H1 (cell line): ENCODE data around the gene LIAS. TPM values are rescaled to one million over a fixed set of nuclear protein-coding genes. Genes with fewer than 3 reads are reported as not detected.

Source experiments
- BRCA1 ChIP-seq: IDR thresholded peaks from 2 replicates; pipeline ENCODE4 v1.6.1; 2012; ENCODE audit warnings: low read depth, low read length, improper control_type of control experiment
- CBX5 ChIP-seq: fragments of 300-800, 300-1000 bp; sonication (generic); IDR thresholded peaks from 2 replicates; pipeline ENCODE4 v1.7.1; 2016; ENCODE audit warnings: antibody characterized with exemption, low read length, low read depth
- CBX8 ChIP-seq: fragments of 300-800, 300-1000 bp; sonication (generic); IDR thresholded peaks from 2 replicates; pipeline ENCODE4 v1.7.1; 2016; ENCODE audit warnings: low read depth, low read length, borderline replicate concordance
- CHD1 ChIP-seq: IDR thresholded peaks from 2 replicates; pipeline ENCODE4 v1.6.1; 2012; ENCODE audit warnings: low read depth, low read length, improper control_type of control experiment
- CREB1 ChIP-seq: IDR thresholded peaks from 2 replicates; pipeline ENCODE4 v1.6.1; 2012; ENCODE audit warnings: inconsistent platforms
- CTBP2 ChIP-seq: IDR thresholded peaks from 2 replicates; pipeline ENCODE4 v1.7.0; 2011; ENCODE audit warnings: borderline replicate concordance, mild to moderate bottlenecking, moderate library complexity, mixed read lengths, low read length; ENCODE audit not compliant: insufficient read depth, insufficient read length
- EP300 ChIP-seq, 2 experiments: IDR thresholded peaks; 1 replicate in 1 of 2; 2 replicates in 1 of 2; pipeline ENCODE4 v1.6.1; 2011 to 2012; ENCODE audit warnings: low read depth in 2 of 2, low read length in 2 of 2, mild to moderate bottlenecking in 2 of 2, borderline replicate concordance in 1 of 2, inconsistent platforms in 1 of 2, moderate library complexity in 1 of 2
- EZH2 ChIP-seq: fragments of 200-600 bp; sonication (generic); IDR thresholded peaks from 2 replicates; pipeline ENCODE4 v1.7.1; 2012; ENCODE audit warnings: low read depth, mild to moderate bottlenecking, moderate library complexity, low read length, inconsistent platforms; ENCODE audit not compliant: severe bottlenecking
- JUN ChIP-seq: IDR thresholded peaks from 2 replicates; pipeline ENCODE4 v1.6.1; 2011; ENCODE audit warnings: low read depth, mild to moderate bottlenecking, improper control_type of control experiment, low read length
- NANOG ChIP-seq: IDR thresholded peaks from 2 replicates; pipeline ENCODE4 v1.6.1; 2011; ENCODE audit warnings: low read length, low read depth, mild to moderate bottlenecking, inconsistent platforms; ENCODE audit not compliant: insufficient read depth, poor library complexity, severe bottlenecking
- NRF1 ChIP-seq: IDR thresholded peaks from 2 replicates; pipeline ENCODE4 v1.6.1; 2011; ENCODE audit warnings: mild to moderate bottlenecking, low read depth, low read length, improper control_type of control experiment
- POLR2AphosphoS5 ChIP-seq: IDR thresholded peaks from 2 replicates; pipeline ENCODE4 v1.6.1; 2011; ENCODE audit warnings: low read depth, low read length
- RAD21 ChIP-seq, 2 experiments: IDR thresholded peaks in 1 of 2; conservative IDR thresholded peaks in 1 of 2; 2 replicates each; pipeline ENCODE4 v1.6.1; 2011; ENCODE audit warnings: low read depth in 2 of 2, low read length in 2 of 2, improper control_type of control experiment in 1 of 2, inconsistent platforms in 1 of 2, mild to moderate bottlenecking in 1 of 2, moderate library complexity in 1 of 2
- RBBP5 ChIP-seq: IDR thresholded peaks from 2 replicates; pipeline ENCODE4 v1.7.1; 2012; ENCODE audit warnings: low read depth, mild to moderate bottlenecking, inconsistent platforms, low read length, moderate library complexity, borderline replicate concordance
- RFX5 ChIP-seq: IDR thresholded peaks from 2 replicates; pipeline ENCODE4 v1.6.1; 2011; ENCODE audit warnings: low read depth, low read length, improper control_type of control experiment, borderline replicate concordance
- SIX5 ChIP-seq: IDR thresholded peaks from 2 replicates; pipeline ENCODE4 v1.6.1; 2011; ENCODE audit warnings: mild to moderate bottlenecking, low read depth, low read length
- SRF ChIP-seq: IDR thresholded peaks from 2 replicates; pipeline ENCODE4 v1.6.1; 2011; ENCODE audit warnings: mild to moderate bottlenecking, low read depth, low read length, moderate library complexity
- SUZ12 ChIP-seq: fragments of 200-600 bp; sonication (generic); IDR thresholded peaks from 2 replicates; pipeline ENCODE4 v1.6.1; 2012; ENCODE audit warnings: mild to moderate bottlenecking, inconsistent platforms, low read length, moderate library complexity, mixed read lengths
- TBP ChIP-seq: IDR thresholded peaks from 2 replicates; pipeline ENCODE4 v1.6.1; 2011; ENCODE audit warnings: low read depth, low read length, improper control_type of control experiment
- TEAD4 ChIP-seq: IDR thresholded peaks from 2 replicates; pipeline ENCODE4 v1.6.1; 2012; ENCODE audit warnings: low read depth, low read length, inconsistent platforms, mixed read lengths
- polyA plus RNA-seq, 7 experiments: library from polyadenylated mRNA; depleted of rRNA in 3 of 7; stranded (reverse) in 5 of 7; unstranded in 2 of 7; fragments of >200 nt in 5 of 7; fragments of 200-250 nt in 2 of 7; gene quantifications; 1 replicate in 5 of 7; 2 replicates in 1 of 7; 4 replicates in 1 of 7; pipeline versions ENCODE4 v1.2.1 to v1.2.3, GENCODE V29; 2011 to 2013; ENCODE audit warnings: missing spikeins in 2 of 7, mixed read lengths in 2 of 7
- total RNA-seq: library from RNA; stranded (reverse); fragmentation: NEBNext Ultra II Directional; extraction: Animal tissue kit (Norgen Biotek cat#: 25700); gene quantifications from 2 replicates; pipeline ENCODE4 v1.2.1, GENCODE V29; 2021
- TF ChIP-seq, protein P1 (sequence below): IDR thresholded peaks from 2 replicates; pipeline ENCODE4 v1.6.1; 2012; ENCODE audit warnings: inconsistent platforms
- TF ChIP-seq, protein P2 (sequence below): IDR thresholded peaks from 2 replicates; pipeline ENCODE4 v1.6.1; 2012; ENCODE audit warnings: low read length, inconsistent platforms

Gene LIAS
- total and polyA plus RNA-seq, 2 of the 8 experiments (the other 6 are each of a cell fraction or from before 2014, with no cell fraction given), result 10.5 to 24.9 TPM

DNA sequence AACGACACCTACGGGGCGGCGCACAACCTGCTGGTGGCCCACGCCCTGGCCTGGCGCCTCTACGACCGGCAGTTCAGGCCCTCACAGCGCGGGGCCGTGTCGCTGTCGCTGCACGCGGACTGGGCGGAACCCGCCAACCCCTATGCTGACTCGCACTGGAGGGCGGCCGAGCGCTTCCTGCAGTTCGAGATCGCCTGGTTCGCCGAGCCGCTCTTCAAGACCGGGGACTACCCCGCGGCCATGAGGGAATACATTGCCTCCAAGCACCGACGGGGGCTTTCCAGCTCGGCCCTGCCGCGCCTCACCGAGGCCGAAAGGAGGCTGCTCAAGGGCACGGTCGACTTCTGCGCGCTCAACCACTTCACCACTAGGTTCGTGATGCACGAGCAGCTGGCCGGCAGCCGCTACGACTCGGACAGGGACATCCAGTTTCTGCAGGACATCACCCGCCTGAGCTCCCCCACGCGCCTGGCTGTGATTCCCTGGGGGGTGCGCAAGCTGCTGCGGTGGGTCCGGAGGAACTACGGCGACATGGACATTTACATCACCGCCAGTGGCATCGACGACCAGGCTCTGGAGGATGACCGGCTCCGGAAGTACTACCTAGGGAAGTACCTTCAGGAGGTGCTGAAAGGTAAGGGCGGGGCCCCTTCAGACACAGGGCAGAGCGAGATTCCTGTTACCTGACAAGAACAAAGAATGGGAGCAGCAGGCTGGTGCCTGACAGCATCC lies 11.8 kb upstream of the LIAS start (continued):
- TF ChIP-seq, protein P1, sequence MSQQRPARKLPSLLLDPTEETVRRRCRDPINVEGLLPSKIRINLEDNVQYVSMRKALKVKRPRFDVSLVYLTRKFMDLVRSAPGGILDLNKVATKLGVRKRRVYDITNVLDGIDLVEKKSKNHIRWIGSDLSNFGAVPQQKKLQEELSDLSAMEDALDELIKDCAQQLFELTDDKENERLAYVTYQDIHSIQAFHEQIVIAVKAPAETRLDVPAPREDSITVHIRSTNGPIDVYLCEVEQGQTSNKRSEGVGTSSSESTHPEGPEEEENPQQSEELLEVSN, result peak; percentile 66
- TF ChIP-seq RFX5 (0 out of 2 replicates have a peak, but pooled peaks have one; percentile 28), TBP (no peak; the same call in 1 of the 2 replicates), TEAD4 (no peak), CREB1 (peak; percentile 86), CBX5 (no peak), NRF1 (no peak), SIX5 (no peak), RBBP5 (peak; percentile 85; the same call in 1 of the 2 replicates), BRCA1 (no peak), EZH2 (no peak), CHD1 (no peak), CBX8 (no peak), SRF (no peak), CTBP2 (no peak), JUN (no peak), POLR2AphosphoS5 (peak; percentile 25), EP300 (IDR thresholded peaks at IDR 0.05; ENCODE audit: borderline replicate concordance in 1 of 2, low read depth in 2 of 2, low read length in 2 of 2) (no peak), NANOG (no peak), RAD21 (IDR thresholded peaks at IDR 0.05 in 1 of 2, conservative IDR thresholded peaks at IDR 0.05 in 1 of 2; ENCODE audit: low read depth in 2 of 2, low read length in 2 of 2) (peak in 1 of 2 experiments; percentile 20; a peak in 2 of 4 replicates), SUZ12 (no peak)
- TF ChIP-seq, protein P2, sequence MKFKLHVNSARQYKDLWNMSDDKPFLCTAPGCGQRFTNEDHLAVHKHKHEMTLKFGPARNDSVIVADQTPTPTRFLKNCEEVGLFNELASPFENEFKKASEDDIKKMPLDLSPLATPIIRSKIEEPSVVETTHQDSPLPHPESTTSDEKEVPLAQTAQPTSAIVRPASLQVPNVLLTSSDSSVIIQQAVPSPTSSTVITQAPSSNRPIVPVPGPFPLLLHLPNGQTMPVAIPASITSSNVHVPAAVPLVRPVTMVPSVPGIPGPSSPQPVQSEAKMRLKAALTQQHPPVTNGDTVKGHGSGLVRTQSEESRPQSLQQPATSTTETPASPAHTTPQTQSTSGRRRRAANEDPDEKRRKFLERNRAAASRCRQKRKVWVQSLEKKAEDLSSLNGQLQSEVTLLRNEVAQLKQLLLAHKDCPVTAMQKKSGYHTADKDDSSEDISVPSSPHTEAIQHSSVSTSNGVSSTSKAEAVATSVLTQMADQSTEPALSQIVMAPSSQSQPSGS, result no peak
